ENCODE data around the gene WIPI1. TPM values are rescaled to one million over a fixed set of nuclear protein-coding genes. Genes with fewer than 3 reads are reported as not detected.

WIPI1 gene
- total and polyA plus RNA-seq, 2 of the 13 experiments (the other 11 are each of a cell fraction or from before 2014, with no cell fraction given), result 29.4 to 141 TPM

GRCh38 chr17:68437979-68438822 lies 19.1 kb downstream of the WIPI1 start (continued):
- TF ChIP-seq TFDP2 (CRISPR knock-in tag; IDR thresholded peaks at IDR 0.05) (no peak), ZNF569 (CRISPR knock-in tag; IDR thresholded peaks at IDR 0.05; ENCODE audit: borderline replicate concordance) (no peak), ZHX1 (CRISPR knock-in tag; IDR thresholded peaks at IDR 0.05; ENCODE audit: low read depth) (no peak), ZBTB39 (CRISPR knock-in tag; IDR thresholded peaks at IDR 0.05) (no peak), RNF219 (CRISPR knock-in tag; IDR thresholded peaks at IDR 0.05) (no peak), RFX1 (IDR thresholded peaks at IDR 0.05) (no peak), ZNF530 (CRISPR knock-in tag; IDR thresholded peaks at IDR 0.05; ENCODE audit: low read depth) (no peak), HMG20A (CRISPR knock-in tag; IDR thresholded peaks at IDR 0.05; ENCODE audit: borderline replicate concordance) (peak; percentile 38; the same call in 1 of the 2 replicates), NFKB2 (CRISPR knock-in tag; IDR thresholded peaks at IDR 0.05; ENCODE audit: borderline replicate concordance) (no peak), FUBP1 (CRISPR knock-in tag; IDR thresholded peaks at IDR 0.05; ENCODE audit: borderline replicate concordance) (no peak), ZNF12 (CRISPR knock-in tag; IDR thresholded peaks at IDR 0.05) (no peak), IKZF4 (CRISPR knock-in tag; IDR thresholded peaks at IDR 0.05; ENCODE audit: borderline replicate concordance, low read depth, not compliant biosample characterization) (no peak), ZNF850 (CRISPR knock-in tag; conservative IDR thresholded peaks at IDR 0.05) (no peak), TFAP4 (IDR thresholded peaks at IDR 0.05; ENCODE audit: borderline replicate concordance, low read depth) (peak; percentile 18; the same call in 1 of the 2 replicates), ZKSCAN1 (IDR thresholded peaks at IDR 0.05; ENCODE audit: low read length) (no peak)

All from HepG2 (cell line).